GM12873 (cell line): ENCODE data around the gene GLT8D1.

Experiments
- TF ChIP-seq, protein P1 (sequence below): IDR thresholded peaks from 2 replicates; pipeline ENCODE4 v1.5.1; 2012; ENCODE audit warnings: low read depth, mild to moderate bottlenecking, moderate library complexity, low read length, control low read depth; ENCODE audit not compliant: insufficient read depth; ENCODE audit errors: missing control alignments

Gene GLT8D1

DNA sequence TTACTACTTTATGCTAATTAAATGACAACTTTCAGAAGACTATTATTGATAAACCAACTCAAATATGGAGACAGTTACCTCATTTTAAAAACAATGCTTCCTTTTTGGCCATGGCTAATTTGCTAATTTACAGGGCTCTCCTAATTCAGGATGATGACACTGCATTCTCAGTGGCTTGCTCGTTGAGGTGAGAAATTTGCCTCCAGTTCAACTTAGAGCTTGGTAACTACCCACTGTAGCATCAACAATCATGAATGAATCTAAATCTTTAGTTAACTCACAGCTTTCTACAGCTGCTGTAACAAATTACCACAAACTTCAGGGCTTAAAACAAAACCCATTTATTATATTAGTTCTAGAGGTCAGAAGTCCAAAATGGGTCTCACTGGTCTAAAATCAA lies 33.9 kb downstream of the GLT8D1 start:
- TF ChIP-seq, protein P1, sequence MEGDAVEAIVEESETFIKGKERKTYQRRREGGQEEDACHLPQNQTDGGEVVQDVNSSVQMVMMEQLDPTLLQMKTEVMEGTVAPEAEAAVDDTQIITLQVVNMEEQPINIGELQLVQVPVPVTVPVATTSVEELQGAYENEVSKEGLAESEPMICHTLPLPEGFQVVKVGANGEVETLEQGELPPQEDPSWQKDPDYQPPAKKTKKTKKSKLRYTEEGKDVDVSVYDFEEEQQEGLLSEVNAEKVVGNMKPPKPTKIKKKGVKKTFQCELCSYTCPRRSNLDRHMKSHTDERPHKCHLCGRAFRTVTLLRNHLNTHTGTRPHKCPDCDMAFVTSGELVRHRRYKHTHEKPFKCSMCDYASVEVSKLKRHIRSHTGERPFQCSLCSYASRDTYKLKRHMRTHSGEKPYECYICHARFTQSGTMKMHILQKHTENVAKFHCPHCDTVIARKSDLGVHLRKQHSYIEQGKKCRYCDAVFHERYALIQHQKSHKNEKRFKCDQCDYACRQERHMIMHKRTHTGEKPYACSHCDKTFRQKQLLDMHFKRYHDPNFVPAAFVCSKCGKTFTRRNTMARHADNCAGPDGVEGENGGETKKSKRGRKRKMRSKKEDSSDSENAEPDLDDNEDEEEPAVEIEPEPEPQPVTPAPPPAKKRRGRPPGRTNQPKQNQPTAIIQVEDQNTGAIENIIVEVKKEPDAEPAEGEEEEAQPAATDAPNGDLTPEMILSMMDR, result no peak

DNA sequence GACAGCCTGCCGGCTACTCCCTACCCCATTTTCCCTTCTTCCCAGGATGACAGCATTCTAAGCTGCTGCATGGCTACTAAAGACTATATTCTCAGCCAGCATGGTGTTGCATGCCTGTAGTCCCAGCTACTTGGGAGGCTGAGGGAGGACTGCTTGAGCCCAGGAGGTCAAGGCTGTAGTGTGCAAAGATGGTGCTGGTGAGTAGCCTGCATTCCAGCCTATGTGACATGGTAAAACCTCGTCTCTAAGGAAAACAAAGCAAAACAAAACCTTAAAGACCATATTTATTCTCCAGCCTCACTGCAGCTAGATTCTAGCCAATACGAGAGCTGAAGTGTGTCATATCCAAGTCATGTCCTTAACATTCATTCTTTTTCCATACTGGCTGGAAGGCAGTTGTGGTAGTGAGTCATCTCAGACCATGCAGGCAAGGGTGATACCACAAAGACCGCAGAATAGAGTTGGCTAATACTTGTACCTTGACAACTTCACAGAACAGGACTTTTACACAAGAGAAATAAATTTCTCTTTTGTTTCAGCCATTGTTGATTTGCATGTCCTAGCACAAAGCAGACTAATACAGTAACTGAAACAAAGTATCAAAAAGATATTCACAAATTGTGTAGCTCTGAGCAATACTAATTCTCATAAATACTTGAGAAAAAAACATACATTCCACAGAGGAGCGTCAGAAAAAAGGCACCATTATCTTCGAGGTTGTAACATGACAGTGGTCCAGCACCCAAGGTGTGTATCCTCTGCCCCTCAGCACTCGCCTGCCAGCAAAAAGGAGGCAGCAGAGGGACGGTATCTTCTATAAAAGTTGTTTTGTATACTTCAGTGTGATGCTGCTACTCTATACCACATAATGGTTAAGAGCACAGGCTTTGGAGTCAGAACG lies 34.7 kb downstream of the GLT8D1 start:
- TF ChIP-seq, protein P1, result no peak

DNA sequence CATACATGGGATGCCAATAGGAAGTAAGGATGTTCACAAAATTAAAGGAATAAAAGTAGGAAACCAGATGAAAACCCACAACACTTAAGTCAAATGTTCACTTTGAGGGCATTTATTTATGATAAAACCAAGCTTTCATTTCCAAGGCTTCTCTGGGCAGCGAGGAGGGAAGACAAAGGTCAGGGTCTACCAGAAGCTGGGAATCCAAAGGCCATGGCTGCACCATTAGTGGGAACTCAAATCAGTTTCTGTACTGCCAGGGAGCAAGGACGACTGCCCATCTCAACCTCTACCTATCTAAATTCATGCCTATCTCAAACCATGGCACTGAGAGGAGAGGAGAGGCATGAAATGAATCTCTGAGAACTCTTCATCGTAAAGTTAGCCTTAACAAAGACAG lies 42.5 kb downstream of the GLT8D1 start:
- TF ChIP-seq, protein P1, result no peak

DNA sequence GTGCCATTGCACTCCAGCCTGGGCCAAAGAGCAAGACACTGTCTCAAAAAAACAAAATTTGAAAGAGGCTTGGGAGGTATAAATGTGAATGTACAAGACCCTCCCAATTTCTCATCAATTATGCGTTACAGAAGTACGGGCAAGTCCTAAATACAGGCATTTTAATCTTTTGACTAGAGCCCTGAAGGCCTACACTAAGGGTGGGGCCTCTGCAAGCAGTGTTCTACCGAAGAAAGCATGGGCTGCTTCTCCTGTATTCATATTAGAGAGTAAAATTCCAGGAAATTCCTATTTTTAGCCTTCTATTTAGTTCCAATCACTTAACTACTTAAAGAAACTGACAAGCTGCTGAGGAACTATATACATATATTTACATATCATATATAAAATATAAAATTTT lies 45.5 kb downstream of the GLT8D1 start:
- TF ChIP-seq, protein P1, result no peak

DNA sequence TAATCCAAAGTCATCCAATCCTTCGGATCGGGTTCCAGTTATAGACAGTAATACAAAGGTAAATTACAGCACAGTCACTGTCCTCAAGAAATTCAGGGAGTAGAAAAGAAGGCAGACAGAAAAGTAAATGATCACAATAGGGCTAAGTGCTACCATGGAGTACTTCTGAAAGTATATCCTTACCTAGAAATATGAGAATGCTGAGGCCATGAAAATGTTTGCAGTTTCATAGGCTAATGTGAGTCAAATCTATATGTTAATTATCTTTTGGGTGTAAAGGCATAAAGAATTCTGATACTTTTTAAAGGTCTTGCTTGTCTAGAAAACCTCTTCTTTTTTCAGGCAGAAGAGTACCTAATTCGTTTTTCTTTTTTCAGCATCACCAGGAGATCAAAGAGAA lies 49.7 kb downstream of the GLT8D1 start:
- TF ChIP-seq, protein P1, result no peak

DNA sequence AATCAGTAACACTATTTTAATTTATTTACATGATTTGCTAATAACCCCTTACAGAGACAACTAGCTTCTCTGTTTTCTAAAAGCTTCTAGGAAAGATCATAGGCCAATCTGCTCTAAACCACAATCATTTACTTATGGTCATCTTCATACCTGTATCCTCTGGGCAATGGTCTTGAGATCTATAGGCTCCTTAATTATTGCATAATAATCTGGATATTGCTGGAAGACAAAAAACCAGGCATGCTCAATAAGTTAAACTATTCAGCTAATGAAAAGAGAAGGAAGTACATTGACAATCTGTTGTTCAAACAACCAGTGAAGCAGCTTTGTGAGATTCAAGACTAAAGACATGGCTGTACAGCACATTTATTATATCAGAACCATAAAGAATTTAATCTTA lies 54.0 kb downstream of the GLT8D1 start:
- TF ChIP-seq, protein P1, result no peak

DNA sequence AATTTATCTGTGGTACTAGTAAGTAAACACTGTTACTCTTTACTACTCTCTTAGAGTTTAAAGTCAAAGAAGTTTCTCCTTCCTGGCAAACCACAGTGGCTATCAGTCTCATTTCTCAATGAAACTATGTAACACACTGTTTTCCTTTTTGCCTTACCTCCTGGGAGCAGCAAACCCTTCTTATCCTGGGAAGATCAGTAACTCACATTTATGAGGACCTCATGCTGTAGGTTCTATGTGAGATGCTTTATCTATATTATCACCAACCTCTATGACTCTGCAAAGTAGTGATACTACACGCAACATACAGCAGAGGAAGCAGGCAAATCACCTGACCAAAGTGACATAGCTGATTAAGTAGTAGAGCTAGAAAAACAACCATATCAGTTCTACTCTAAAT lies 55.2 kb downstream of the GLT8D1 start:
- TF ChIP-seq, protein P1, result no peak
